IgD-negative memory B cell (primary cell): ENCODE measurements around the gene SIM1. TPM values are rescaled to one million over a fixed set of nuclear protein-coding genes. Genes with fewer than 3 reads are reported as not detected.
"Not testable (repeated sequence)": the region's sequence is repeated elsewhere in the genome, so short reads cannot be mapped to it uniquely, and the experiment has no call there.

Source experiments
- H3K27ac Mint-ChIP-seq, 3 donors: one replicate each; pipeline ENCODE4 v1.8.0; 2020 to 2022; ENCODE audit warnings: mild to moderate bottlenecking in 3 of 3, mixed read lengths in 3 of 3, moderate library complexity in 1 of 3
- H3K27me3 Mint-ChIP-seq: one replicate; pipeline ENCODE4 v1.8.0; 2021; ENCODE audit warnings: mixed read lengths
- H3K36me3 Mint-ChIP-seq: one replicate; pipeline ENCODE4 v1.8.0; 2020; ENCODE audit warnings: mild to moderate bottlenecking, mixed read lengths
- H3K4me1 Mint-ChIP-seq, 3 donors: one replicate each; pipeline ENCODE4 v1.8.0; 2020 to 2022; ENCODE audit warnings: mixed read lengths in 3 of 3, mild to moderate bottlenecking in 1 of 3
- H3K4me3 Mint-ChIP-seq, 4 donors: one replicate each; pipeline ENCODE4 v1.8.0; 2020 to 2022; ENCODE audit warnings: mild to moderate bottlenecking in 4 of 4, mixed read lengths in 4 of 4, moderate library complexity in 3 of 4
- H3K9me3 Mint-ChIP-seq, 3 donors: one replicate each; pipeline ENCODE4 v1.8.0; 2020 to 2021; ENCODE audit warnings: mixed read lengths in 3 of 3, mild to moderate bottlenecking in 1 of 3
- polyA plus RNA-seq: library from polyadenylated mRNA; unstranded; fragments of 300-500 nt; fragmentation: Illumina TruSeq; gene quantifications from one replicate; pipeline ENCODE4 v1.2.3, GENCODE V29; 2021

Gene SIM1
- polyA plus RNA-seq, 1 donor from 2014 or later = not detected

DNA sequence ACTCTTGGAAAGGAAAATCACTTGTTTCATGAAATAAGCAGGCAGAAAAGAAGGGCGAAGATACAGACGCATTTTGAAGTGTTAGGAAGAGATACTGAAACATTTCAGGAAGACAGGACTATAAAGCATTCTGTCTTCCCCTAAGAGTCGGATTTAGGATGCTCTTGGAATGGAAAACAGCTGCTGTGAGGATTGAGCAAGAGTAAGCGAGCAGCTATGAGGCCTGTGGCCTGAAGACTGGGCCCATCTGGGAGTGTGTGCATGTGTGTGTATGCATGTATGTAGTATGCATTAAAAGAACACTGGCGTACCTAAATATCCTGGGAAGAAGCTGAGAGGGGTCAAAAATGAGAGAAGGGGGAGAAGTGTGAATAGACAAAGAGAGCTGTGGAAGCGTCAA lies 83.6 kb downstream of the SIM1 start:
- Mint-ChIP-seq H3K27ac (no peak overlapping the region), H3K27me3 (peaks cover 1% of the 10 kb centered on the region), H3K4me3 (no peak overlapping the region), H3K4me1 (peaks cover 0 to 3% (median 0%) of the 10 kb centered on the region in 3 donors), H3K36me3 (no peaks in the 10 kb centered on the region), H3K9me3 (no peaks in the 10 kb centered on the region)

DNA sequence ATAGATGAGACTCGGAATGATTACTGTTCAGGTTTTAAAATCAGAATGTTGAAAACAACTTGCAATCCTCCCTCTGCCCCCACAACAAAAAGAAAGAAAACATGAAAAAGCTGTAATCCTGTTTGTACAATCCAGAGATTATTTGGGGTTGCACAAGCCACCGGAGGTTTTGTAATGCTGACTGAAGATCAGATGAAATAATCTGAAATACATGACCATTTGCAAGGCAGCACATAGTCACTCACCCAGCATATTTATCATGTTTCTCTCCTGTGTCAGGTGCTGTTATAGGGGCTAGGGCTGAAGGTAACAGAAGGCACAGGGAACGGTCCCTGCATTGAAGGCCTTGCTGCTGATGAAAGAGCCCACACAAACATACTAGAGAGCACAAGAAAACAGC lies 85.3 kb downstream of the SIM1 start:
- Mint-ChIP-seq H3K9me3 (no peaks in the 10 kb centered on the region), H3K4me1 (peaks cover 0 to 4% (median 0%) of the 10 kb centered on the region in 3 donors), H3K36me3 (no peaks in the 10 kb centered on the region), H3K4me3 (no peak overlapping the region), H3K27ac (no peak overlapping the region), H3K27me3 (peaks cover 2% of the 10 kb centered on the region)

DNA sequence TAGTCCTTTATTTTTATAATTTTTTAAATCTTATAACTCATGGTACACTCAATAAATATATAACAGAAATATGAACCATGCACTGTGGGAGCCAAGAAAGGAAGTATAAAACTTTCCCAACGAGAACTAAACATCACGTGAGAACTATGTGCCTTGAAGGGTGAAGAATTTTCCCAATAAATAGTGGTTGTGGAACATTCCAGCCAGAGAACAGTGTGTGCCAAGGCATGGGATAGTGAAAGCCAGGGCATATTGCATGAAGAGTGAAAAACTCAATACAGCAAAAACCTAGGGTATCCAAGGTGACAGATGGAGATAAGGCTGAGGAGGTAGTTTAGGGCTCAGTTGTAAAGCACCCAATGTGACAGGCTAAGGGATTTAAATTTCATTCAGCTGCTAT lies 86.1 kb downstream of the SIM1 start:
- H3K27ac Mint-ChIP-seq = no peak overlapping the region
- no peaks in the 10 kb centered on the region for H3K36me3 Mint-ChIP-seq
- peaks cover 0 to 4% (median 0%) of the 10 kb centered on the region in 3 donors for H3K4me1 Mint-ChIP-seq
- H3K9me3 Mint-ChIP-seq = no peaks in the 10 kb centered on the region
- no peak overlapping the region for H3K4me3 Mint-ChIP-seq
- H3K27me3 Mint-ChIP-seq = peaks cover 2% of the 10 kb centered on the region

DNA sequence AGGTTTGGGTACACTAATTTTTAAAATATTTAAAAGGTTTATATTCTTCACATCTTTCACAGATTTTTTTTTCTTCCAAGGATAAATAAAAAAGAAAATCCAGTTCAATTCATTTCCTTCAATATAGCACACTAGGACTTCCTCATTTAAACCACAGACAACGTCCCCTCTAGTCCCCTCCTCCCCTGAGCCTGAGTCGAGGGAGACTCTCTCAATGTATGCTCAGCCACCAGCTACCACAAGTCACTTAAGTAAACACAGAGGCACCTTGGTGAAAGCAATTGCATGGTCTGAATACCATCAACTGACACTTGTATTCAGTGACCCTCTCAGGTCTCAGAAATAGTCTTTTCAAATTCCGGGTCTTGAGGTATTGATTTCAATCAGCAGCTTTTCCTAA lies 88.6 kb downstream of the SIM1 start:
- no peaks in the 10 kb centered on the region for H3K9me3 Mint-ChIP-seq
- H3K4me3 Mint-ChIP-seq = no peak overlapping the region
- no peaks in the 10 kb centered on the region for H3K36me3 Mint-ChIP-seq
- H3K27ac Mint-ChIP-seq = no peak overlapping the region
- peaks cover 0 to 4% (median 0%) of the 10 kb centered on the region in 3 donors for H3K4me1 Mint-ChIP-seq
- peaks cover 3% of the 10 kb centered on the region for H3K27me3 Mint-ChIP-seq

DNA sequence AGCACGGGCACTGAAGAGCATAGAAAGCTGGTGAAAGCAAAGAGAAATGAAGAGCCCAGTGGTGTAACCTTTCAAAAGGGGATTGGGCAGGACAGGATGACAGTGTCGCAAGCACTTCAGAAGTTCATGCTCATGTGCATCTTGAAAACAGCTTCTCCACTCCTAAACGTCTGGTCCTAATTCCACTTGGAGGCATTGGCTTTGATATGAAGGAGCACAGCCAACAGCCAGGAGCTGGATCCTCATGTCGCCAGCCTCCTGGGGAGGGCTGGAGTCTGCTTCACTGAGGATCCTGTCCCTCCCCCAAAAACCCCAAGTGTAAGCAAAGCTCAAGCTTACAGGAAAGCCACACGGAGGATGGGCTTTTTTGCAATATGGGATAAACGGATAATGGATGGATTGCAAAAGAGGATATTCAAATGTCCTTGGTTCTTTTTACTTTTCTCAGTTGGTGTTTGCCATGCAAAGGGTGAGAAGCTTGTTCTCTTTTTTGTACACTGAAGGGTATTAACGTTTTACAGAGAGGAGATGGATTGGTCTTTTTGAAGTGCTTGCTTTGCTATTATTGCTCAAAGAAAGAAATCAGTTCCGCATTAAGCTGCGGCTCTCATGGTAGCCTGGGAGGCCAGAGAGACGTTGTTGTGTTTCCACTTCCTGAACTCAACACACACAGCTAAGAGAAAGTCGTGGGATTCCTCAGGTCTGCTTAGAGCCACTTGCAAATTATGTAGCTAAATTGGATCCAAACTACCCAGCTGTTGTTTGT lies 92.2 kb downstream of the SIM1 start:
- H3K36me3 Mint-ChIP-seq = no peaks in the 10 kb centered on the region
- H3K9me3 Mint-ChIP-seq = no peaks in the 10 kb centered on the region
- H3K27me3 Mint-ChIP-seq = peaks cover 3% of the 10 kb centered on the region

DNA sequence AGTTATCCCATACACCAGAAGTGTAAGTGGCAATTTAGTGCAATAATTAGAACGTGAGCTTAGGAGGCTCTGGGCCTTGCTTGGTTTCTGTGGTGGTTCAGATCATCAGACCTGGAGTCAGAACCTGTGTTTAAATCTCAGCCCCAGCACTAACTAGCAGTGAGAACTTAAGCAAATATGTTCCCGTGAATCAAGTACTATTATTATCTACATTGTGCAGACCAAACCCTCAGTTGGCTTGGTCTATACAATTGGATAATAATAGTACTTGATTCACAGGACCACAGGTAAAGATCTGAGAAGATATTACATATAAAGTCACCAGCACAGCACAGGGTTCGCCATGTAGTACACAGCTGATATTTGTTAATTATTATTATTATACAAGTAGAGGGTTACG lies 93.1 kb downstream of the SIM1 start:
- H3K9me3 Mint-ChIP-seq = no peaks in the 10 kb centered on the region
- H3K4me3 Mint-ChIP-seq = no peak overlapping the region
- H3K27me3 Mint-ChIP-seq = peaks cover 3% of the 10 kb centered on the region
- H3K36me3 Mint-ChIP-seq = no peaks in the 10 kb centered on the region
- H3K4me1 Mint-ChIP-seq = peaks cover 0 to 4% (median 0%) of the 10 kb centered on the region in 3 donors
- H3K27ac Mint-ChIP-seq = no peak overlapping the region

More for the DNA sequence above, 92.2 kb downstream of the SIM1 start:
- Mint-ChIP-seq H3K27ac (no peak overlapping the region), H3K4me3 (no peak overlapping the region), H3K4me1 (peaks cover 0 to 4% (median 0%) of the 10 kb centered on the region in 3 donors)

DNA sequence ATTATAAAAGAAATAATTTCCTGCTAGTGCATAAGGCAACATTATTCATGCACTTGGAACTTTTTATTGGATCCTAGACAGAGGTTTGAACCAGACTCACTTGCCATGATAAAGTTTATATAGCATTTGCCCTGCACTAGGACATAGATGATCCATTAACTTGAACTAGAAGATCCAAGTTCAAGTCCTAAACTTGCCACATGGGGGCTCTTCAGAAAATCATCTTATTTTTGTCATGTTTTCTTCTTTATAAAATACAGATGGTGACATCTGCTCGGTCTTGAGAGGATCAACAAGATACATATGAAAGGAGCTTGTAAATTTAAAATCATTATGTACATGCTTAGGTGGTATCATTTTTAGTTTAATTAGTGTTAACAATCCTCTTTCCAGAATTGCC lies 94.5 kb downstream of the SIM1 start:
- H3K4me1 Mint-ChIP-seq = no peaks in the 10 kb centered on the region
- no peak overlapping the region for H3K4me3 Mint-ChIP-seq
- peaks cover 2% of the 10 kb centered on the region for H3K27me3 Mint-ChIP-seq
- H3K9me3 Mint-ChIP-seq = no peaks in the 10 kb centered on the region
- no peak overlapping the region for H3K27ac Mint-ChIP-seq
- H3K36me3 Mint-ChIP-seq = no peaks in the 10 kb centered on the region

DNA sequence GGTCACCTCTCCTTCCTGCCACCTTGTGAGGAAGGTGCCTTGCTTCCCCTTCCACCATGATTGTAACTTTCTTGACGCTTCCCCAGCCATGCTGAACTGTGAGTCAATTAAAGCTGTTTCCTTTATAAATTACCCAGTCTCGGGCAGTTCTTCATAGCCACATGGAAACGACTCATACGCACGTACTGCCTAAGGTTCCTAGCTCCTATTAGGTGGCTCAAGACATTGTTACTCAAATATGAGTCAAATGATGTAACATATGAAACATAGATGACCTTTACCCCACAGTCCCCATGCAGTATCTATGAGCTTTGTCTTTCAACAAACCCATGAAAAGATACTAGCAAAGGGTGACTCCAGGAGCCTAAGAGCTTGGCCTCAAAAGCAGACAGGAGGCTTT lies 98.3 kb downstream of the SIM1 start:
- Mint-ChIP-seq H3K36me3 (no peaks in the 10 kb centered on the region), H3K9me3 (no peaks in the 10 kb centered on the region), H3K4me3 (no peak overlapping the region), H3K27me3 (no peaks in the 10 kb centered on the region), H3K27ac (no peak overlapping the region), H3K4me1 (no peaks in the 10 kb centered on the region)

DNA sequence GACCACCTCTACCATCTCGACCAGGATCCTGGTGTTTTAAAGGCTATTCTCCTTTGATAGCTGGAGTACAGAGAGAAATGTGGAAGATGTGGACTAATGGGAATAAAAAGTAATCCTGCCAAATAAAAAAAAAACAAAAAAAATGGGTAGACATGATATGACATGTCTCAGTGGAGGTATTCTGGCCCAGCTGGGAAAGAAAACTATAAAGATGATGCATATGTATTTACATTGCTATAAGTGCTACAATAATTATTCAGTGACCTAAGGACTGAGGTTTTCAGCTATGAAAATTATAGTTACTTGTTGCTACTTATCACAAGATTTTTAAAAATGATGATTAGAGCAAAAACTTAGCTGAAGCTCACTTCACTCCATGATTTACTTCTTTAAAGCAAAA lies 101.1 kb downstream of the SIM1 start:
- Mint-ChIP-seq H3K9me3 (no peaks in the 10 kb centered on the region), H3K4me3 (no peak overlapping the region), H3K4me1 (no peaks in the 10 kb centered on the region), H3K36me3 (no peaks in the 10 kb centered on the region), H3K27ac (no peak overlapping the region), H3K27me3 (no peaks in the 10 kb centered on the region)

DNA sequence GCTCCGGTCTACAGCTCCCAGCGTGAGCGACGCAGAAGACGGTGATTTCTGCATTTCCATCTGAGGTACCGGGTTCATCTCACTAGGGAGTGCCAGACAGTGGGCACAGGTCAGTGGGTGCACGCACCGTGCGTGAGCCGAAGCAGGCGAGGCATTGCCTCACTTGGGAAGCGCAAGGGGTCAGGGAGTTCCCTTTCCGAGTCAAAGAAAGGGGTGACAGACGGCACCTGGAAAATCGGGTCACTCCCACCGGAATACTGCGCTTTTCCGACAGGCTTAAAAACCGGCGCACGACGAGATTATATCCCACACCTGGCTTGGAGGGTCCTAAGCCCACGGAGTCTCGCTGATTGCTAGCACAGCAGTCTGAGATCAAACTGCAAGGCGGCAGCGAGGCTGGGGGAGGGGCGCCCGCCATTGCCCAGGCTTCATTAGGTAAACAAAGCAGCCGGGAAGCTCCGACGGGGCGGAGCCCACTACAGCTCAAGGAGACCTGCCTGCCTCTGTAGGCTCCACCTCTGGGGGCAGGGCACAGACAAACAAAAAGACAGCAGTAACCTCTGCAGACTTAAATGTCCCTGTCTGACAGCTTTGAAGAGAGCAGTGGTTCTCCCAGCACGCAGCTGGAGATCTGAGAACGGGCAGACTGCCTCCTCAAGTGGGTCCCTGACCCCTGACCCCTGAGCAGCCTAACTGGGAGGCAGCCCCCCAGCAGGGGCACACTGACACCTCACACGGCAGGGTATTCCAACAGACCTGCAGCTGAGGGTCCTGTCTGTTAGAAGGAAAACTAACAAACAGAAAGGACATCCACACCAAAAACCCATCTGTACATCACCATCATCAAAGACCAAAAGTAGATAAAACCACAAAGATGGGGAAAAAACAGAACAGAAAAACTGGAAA lies 109.7 kb downstream of the SIM1 start:
- not testable (repeated sequence) for H3K4me1 Mint-ChIP-seq, H3K36me3 Mint-ChIP-seq, H3K4me3 Mint-ChIP-seq, H3K9me3 Mint-ChIP-seq, H3K27ac Mint-ChIP-seq, H3K27me3 Mint-ChIP-seq

DNA sequence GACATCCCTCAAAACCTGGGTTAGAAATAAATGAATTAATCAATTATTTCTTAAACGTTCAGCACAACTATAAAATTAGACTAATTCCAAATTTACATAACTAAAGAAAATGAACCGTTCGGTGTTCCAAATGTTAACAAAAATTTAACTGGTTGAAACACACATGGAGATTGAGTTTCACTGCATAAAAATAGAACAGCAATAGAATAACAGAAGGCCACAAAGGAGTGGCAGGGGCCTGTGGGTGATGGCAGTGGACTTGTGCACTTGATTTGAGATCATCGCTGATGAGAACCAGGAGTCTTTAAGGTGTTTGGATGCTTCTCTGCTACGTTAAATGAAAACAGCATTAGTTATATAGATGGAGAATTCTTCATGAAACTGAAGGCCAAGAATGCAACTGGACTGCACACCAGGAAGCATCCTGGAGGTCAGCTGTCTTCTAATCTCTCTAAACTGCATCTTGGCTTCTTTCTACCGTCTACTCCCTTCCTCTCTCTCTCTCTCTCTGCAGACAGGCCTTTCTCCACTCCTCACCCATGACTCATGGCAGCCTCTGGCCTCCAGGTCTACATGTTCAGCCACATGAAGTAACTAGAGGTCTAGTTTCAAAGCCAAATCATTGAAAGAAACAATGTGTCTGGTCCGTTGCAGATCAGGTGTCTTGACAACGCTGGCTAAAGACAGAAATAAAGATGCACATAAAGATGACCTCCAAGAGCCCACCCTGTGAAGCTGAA lies 111.3 kb downstream of the SIM1 start:
- no peaks in the 10 kb centered on the region for H3K36me3 Mint-ChIP-seq
- no peaks in the 10 kb centered on the region for H3K9me3 Mint-ChIP-seq
- no peaks in the 10 kb centered on the region for H3K4me1 Mint-ChIP-seq
- H3K4me3 Mint-ChIP-seq = no peak overlapping the region
- no peaks in the 10 kb centered on the region for H3K27me3 Mint-ChIP-seq
- H3K27ac Mint-ChIP-seq = no peak overlapping the region

DNA sequence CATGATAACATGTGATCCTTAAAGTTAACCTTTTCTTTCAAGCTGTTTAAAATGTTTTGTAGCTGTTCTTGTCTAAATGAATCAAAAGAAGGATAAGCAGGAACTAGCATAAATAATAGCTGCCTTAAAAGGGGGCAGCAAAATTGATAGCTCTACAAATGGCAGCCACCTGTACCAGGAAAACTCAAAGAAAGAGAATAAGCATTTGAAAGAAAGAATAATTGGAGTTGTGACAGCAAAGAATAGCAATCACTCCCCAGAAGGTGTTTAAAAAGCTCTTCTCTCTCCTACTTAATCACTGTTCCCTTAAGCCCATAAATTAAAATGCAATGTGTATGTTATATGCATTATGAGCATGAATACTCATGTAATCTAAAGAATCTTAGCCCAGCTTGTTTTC lies 114.6 kb downstream of the SIM1 start:
- no peaks in the 10 kb centered on the region for H3K9me3 Mint-ChIP-seq
- peaks cover 2% of the 10 kb centered on the region for H3K27me3 Mint-ChIP-seq
- no peak overlapping the region for H3K27ac Mint-ChIP-seq
- H3K36me3 Mint-ChIP-seq = no peaks in the 10 kb centered on the region
- H3K4me1 Mint-ChIP-seq = peaks cover 0 to 5% (median 1%) of the 10 kb centered on the region in 3 donors
- H3K4me3 Mint-ChIP-seq = no peak overlapping the region

DNA sequence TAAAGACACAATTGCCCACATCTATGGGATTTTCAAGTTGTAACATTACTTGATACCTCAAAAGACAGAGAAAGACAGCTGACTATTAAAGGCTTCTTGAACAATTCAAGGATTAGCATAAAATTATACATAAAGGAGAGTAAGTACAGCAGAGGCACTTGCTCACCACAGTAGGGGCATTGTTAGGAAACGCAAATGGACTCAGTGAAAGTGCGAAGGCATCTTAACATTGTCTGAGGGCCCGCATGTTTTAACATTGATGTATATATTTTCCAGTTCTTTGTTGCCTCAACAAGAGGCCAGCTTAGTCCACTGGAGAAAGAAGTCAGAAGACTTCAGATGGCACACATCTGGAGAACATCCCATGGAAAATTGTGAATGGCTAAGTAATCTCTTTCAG lies 115.4 kb downstream of the SIM1 start:
- no peak overlapping the region for H3K4me3 Mint-ChIP-seq
- H3K4me1 Mint-ChIP-seq = peaks cover 0 to 5% (median 1%) of the 10 kb centered on the region in 3 donors
- H3K36me3 Mint-ChIP-seq = no peaks in the 10 kb centered on the region
- H3K27ac Mint-ChIP-seq = no peak overlapping the region
- peaks cover 2% of the 10 kb centered on the region for H3K27me3 Mint-ChIP-seq
- H3K9me3 Mint-ChIP-seq = no peaks in the 10 kb centered on the region

DNA sequence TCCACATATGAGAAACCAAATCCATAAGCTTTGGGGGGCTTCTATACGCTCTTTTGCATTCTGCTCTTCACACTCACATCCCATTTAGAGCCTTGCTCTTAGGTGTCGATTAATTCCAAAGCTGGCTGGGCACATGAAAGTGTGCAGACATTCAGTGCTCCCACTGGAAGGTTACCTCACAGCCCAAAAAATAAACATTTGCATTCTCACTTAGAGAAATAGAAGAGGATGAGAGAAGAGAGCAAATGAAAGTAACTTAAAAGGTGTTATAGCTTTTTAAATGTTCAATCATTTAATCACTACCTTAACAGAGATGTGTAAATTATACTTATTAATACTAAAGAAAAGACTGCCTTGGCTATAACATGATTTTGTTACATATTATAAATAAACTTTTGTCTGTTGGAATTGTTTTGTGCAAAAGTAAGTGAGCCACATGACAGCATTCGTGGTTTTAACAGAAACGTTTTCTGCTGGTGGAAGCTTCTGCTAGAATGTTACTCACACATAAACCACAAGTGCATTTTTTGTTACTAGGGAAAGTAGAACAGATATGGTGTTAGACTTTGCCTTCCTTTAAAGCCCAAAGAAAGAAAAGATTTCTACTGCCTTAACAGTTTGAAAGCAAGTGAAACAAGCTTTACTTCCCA lies 116.7 kb downstream of the SIM1 start:
- H3K36me3 Mint-ChIP-seq = no peaks in the 10 kb centered on the region
- H3K27me3 Mint-ChIP-seq = peaks cover 5% of the 10 kb centered on the region
- H3K9me3 Mint-ChIP-seq = no peaks in the 10 kb centered on the region
- no peak overlapping the region for H3K4me3 Mint-ChIP-seq
- no peak overlapping the region for H3K27ac Mint-ChIP-seq
- H3K4me1 Mint-ChIP-seq = peaks cover 0 to 5% (median 1%) of the 10 kb centered on the region in 3 donors

DNA sequence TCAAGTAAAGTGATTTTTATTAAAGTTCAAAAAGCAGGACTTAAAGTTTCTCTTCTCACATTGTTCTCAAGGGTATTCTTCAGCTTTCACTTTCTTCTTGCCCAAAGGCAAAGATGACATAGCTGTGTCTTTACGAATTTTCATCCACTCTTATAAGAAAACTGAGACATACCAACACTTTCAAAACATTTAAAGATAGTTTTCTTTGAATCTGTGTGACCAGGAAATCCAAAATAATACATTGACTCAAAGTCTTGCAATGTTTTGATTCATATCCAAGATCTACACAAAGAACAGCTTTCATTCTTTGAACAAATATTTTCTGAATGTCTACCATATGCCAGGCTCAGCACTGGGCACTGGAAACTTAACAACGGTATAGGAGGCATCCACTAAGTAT lies 117.9 kb downstream of the SIM1 start:
- Mint-ChIP-seq H3K27ac (no peak overlapping the region), H3K4me3 (peak overlapping the region in 1 of 4 donors; percentile 15), H3K9me3 (peaks cover 0 to 2% (median 0%) of the 10 kb centered on the region in 3 donors), H3K27me3 (peaks cover 5% of the 10 kb centered on the region), H3K36me3 (no peaks in the 10 kb centered on the region), H3K4me1 (peaks cover 0 to 5% (median 1%) of the 10 kb centered on the region in 3 donors)
